K562 (cell line): Measurements from ENCODE around the gene PRKAR2B. TPM values are rescaled to one million over a fixed set of nuclear protein-coding genes. Genes with fewer than 3 reads are reported as not detected.

Experiments used
- ATAC-seq: fragments of 200-7000 bp; cut with Tn5 transposase; 3 replicates; pipeline ENCODE4 v1.9.1; 2020; ENCODE audit warnings: moderate library complexity
- BruUV-seq: library from RNA; stranded (reverse); fragments of 400-500 nt; replicated peaks from 2 replicates; lab custom pipeline; 2021; lab: Mats Ljungman, UMichigan
- CTCF ChIA-PET: fragments of 300-600 bp; formaldehyde crosslinking; extraction: SDS; loops from one replicate; lab custom pipeline; 2021; ENCODE audit warnings: low intra/inter-chr PET ratio; lab: Yijun Ruan, JAX
- POLR2A ChIA-PET: fragments of 300-600, 350-650 bp; sonication (Branson Sonifier 250); formaldehyde crosslinking; extraction: SDS; loops from one replicate; lab custom pipeline; 2021; ENCODE audit warnings: antibody characterized with exemption, inconsistent platforms; lab: Yijun Ruan, JAX
- DNase-seq, 4 experiments: peaks; one replicate each; pipeline versions ENCODE4 v3.0.0 to v3.0.0-alpha.2; 2011 to 2018; ENCODE audit warnings: low spot score in 3 of 4, mixed read lengths in 3 of 4; ENCODE audit errors: extremely low read depth in 1 of 4
- FAIRE-seq: peaks from 2 replicates; lab custom pipeline; 2011; peaks lifted over from hg19 to GRCh38; lab: Jason Lieb, UNC
- H2AFZ ChIP-seq: 2 replicates; pipeline ENCODE4 v1.6.0; 2011; ENCODE audit warnings: low read depth, low read length, control low read depth, inconsistent platforms
- H3K27ac ChIP-seq: fragments of 200-600 bp; 3 replicates; pipeline ENCODE4 v1.8.0; 2011; ENCODE audit warnings: low read depth, mild to moderate bottlenecking, control low read depth, inconsistent platforms, low read length, moderate library complexity, mixed read lengths; ENCODE audit errors: extremely low read depth
- H3K27me3 ChIP-seq, 2 experiments: fragments of 300-600 bp in 1 of 2; 2 replicates in 1 of 2; 3 replicates in 1 of 2; pipeline versions ENCODE4 v1.6.0 to v1.8.0; 2011; ENCODE audit warnings: inconsistent platforms in 2 of 2, low read length in 2 of 2, mild to moderate bottlenecking in 1 of 2, mixed read lengths in 1 of 2, moderate library complexity in 1 of 2; ENCODE audit not compliant: control insufficient read depth in 2 of 2, insufficient read depth in 2 of 2
- H3K36me3 ChIP-seq: fragments of 300-600 bp; 3 replicates; pipeline ENCODE4 v1.8.0; 2011; ENCODE audit warnings: mild to moderate bottlenecking, low read length, inconsistent platforms; ENCODE audit not compliant: control insufficient read depth, insufficient read depth
- H3K4me1 ChIP-seq, 2 experiments: fragments of 200-600 bp in 1 of 2; replicated peaks in 1 of 2; 2 replicates in 1 of 2; 3 replicates in 1 of 2; pipeline versions ENCODE4 v1.5.1 to v1.8.0; 2011; ENCODE audit warnings: inconsistent platforms in 2 of 2, low read length in 2 of 2, mild to moderate bottlenecking in 1 of 2, mixed read lengths in 1 of 2, moderate library complexity in 1 of 2; ENCODE audit not compliant: control insufficient read depth in 2 of 2, insufficient read depth in 2 of 2
- H3K4me2 ChIP-seq: 2 replicates; pipeline ENCODE4 v1.6.1; 2011; ENCODE audit warnings: low read length, control low read depth, inconsistent platforms, mixed read lengths; ENCODE audit not compliant: insufficient read depth
- H3K4me3 ChIP-seq: fragments of 200-600 bp; sonication (generic), shearing (Covaris generic); 2 replicates; pipeline ENCODE4 v1.5.1; 2016; ENCODE audit warnings: control low read depth, inconsistent platforms
- H3K79me2 ChIP-seq: fragments of 200-600 bp; 3 replicates; pipeline ENCODE4 v1.8.0; 2011; ENCODE audit warnings: low read length, inconsistent platforms; ENCODE audit not compliant: control insufficient read depth, insufficient read depth
- H3K9ac ChIP-seq, 2 experiments: 2 replicates each; pipeline versions ENCODE4 v1.6.0 to v1.6.1; 2011; ENCODE audit warnings: low read depth in 2 of 2, low read length in 2 of 2, control low read depth in 1 of 2, inconsistent platforms in 1 of 2, mild to moderate bottlenecking in 1 of 2, mixed read lengths in 1 of 2; ENCODE audit not compliant: insufficient read depth in 1 of 2
- H3K9me1 ChIP-seq: one replicate; pipeline ENCODE4 v1.6.0; 2011; ENCODE audit warnings: inconsistent platforms, mild to moderate bottlenecking, low read length, moderate library complexity; ENCODE audit not compliant: control insufficient read depth, insufficient read depth
- H3K9me3 ChIP-seq: replicated peaks from 2 replicates; pipeline ENCODE4 v1.5.1; 2011; ENCODE audit warnings: low read depth, low read length, inconsistent platforms; ENCODE audit not compliant: control insufficient read depth, insufficient read depth
- H4K20me1 ChIP-seq: replicated peaks from 2 replicates; pipeline ENCODE4 v1.6.1; 2011; ENCODE audit warnings: low read length, inconsistent platforms, mixed read lengths; ENCODE audit not compliant: control insufficient read depth, insufficient read depth
- DDX20 ChIP-seq: fragments of 450-650 bp; IDR thresholded peaks from 2 replicates; pipeline ENCODE4 v1.6.1; 2016; ENCODE audit warnings: missing genetic modification characterization, low read depth, mild to moderate bottlenecking, missing compliant biosample characterization, moderate library complexity
- DNMT1 ChIP-seq: fragments of 450-650 bp; IDR thresholded peaks from 2 replicates; pipeline ENCODE4 v1.6.1; 2016; ENCODE audit warnings: antibody characterized with exemption, mild to moderate bottlenecking
- DPF2 ChIP-seq: fragments of 450-650 bp; IDR thresholded peaks from 2 replicates; pipeline ENCODE4 v1.6.1; 2016
- EZH2 ChIP-seq: IDR thresholded peaks from 2 replicates; pipeline ENCODE4 v1.6.1; 2012; ENCODE audit warnings: low read depth, mild to moderate bottlenecking, inconsistent platforms, low read length, borderline replicate concordance
- HDAC1 ChIP-seq, 2 experiments: fragments of 450-650 bp; IDR thresholded peaks; 2 replicates each; pipeline ENCODE4 v1.6.1; 2016 to 2017; ENCODE audit warnings: inconsistent platforms in 1 of 2, mild to moderate bottlenecking in 1 of 2, moderate library complexity in 1 of 2
- KLF10 ChIP-seq: fragments of 250-450 bp; sonication (Bioruptor Pico); IDR thresholded peaks from 2 replicates; pipeline ENCODE4 v1.6.1; 2021; ENCODE audit warnings: matching md5 sums
- MEF2A ChIP-seq: IDR thresholded peaks from 2 replicates; pipeline ENCODE4 v1.6.1; 2011; ENCODE audit warnings: low read depth, mild to moderate bottlenecking, low read length, moderate library complexity; ENCODE audit not compliant: control insufficient read depth
- NKRF ChIP-seq: fragments of 450-650 bp; IDR thresholded peaks from 2 replicates; pipeline ENCODE4 v1.6.1; 2016; ENCODE audit warnings: borderline replicate concordance
- RCOR1 ChIP-seq, 2 experiments: IDR thresholded peaks; 2 replicates each; pipeline ENCODE4 v1.6.1; 2012; ENCODE audit warnings: low read depth in 2 of 2, low read length in 2 of 2, borderline replicate concordance in 1 of 2, improper control_type of control experiment in 1 of 2
- ZEB2 ChIP-seq: fragments of 450-650 bp; IDR thresholded peaks from 2 replicates; pipeline ENCODE4 v1.6.1; 2016
- ZNF324 ChIP-seq: fragments of 250-450 bp; sonication (Bioruptor Pico); IDR thresholded peaks from 2 replicates; pipeline ENCODE4 v1.4.0; 2020; ENCODE audit warnings: mild to moderate bottlenecking
- ZNF589 ChIP-seq: fragments of 200-800 bp; sonication (Bioruptor generic); IDR thresholded peaks from 2 replicates; pipeline ENCODE4 v1.6.1; 2016; ENCODE audit warnings: low read depth, missing genetic modification characterization, missing compliant biosample characterization
- ZSCAN29 ChIP-seq: fragments of 450-650 bp; IDR thresholded peaks from 2 replicates; pipeline ENCODE4 v1.6.1; 2017
- WGBS: fragments of 100-300 bp; shearing (Covaris generic); methylation state at CpG from one replicate; pipeline ENCODE4 v1.1.6; 2016; ENCODE audit warnings: low coverage, mixed read lengths; ENCODE audit not compliant: insufficient coverage; ENCODE audit errors: missing lambda C conversion rate; 5-methylcytosine and 5-hydroxymethylcytosine counted together
- in situ Hi-C: fragments of 300-500 bp; cut with MboI; formaldehyde crosslinking; loops from 4 replicates; pipeline ENCODE4 v1.15.0; 2018; ENCODE audit warnings: inconsistent platforms, mixed read lengths
- intact Hi-C: fragments of 100-400 bp; cut with micrococcal nuclease; formaldehyde crosslinking; loops from 2 replicates; pipeline ENCODE4 v1.14.2; 2022
- polyA plus RNA-seq, 8 experiments: library from polyadenylated mRNA; depleted of rRNA in 4 of 8; stranded (reverse) in 5 of 8; unstranded in 3 of 8; fragments of >200 nt; fragmentation: Nextera tagmentation in 2 of 8; fragmentation: Illumina TruSeq in 1 of 8; extraction: Ambion mirVana in 2 of 8; extraction: Trizol in 1 of 8; gene quantifications; 2 replicates each; pipeline versions ENCODE4 v1.2.1 to v1.2.3, GENCODE V29; 2011 to 2014; ENCODE audit warnings: inconsistent platforms in 1 of 8, missing spikeins in 1 of 8
- total RNA-seq, 7 experiments: library from RNA; depleted of rRNA in 6 of 7; stranded (reverse); fragments of >200 nt in 6 of 7; fragmentation: Illumina TruSeq in 2 of 7; extraction: Trizol in 2 of 7; gene quantifications; 2 replicates each; pipeline versions ENCODE4 v1.2.1 to v1.2.3, GENCODE V29; 2011 to 2021; ENCODE audit warnings: low replicate concordance in 1 of 7
- TF ChIP-seq, protein P1 (sequence below): sonication (generic); formaldehyde crosslinking; IDR thresholded peaks from 2 replicates; pipeline ENCODE4 v1.8.1; 2023; ENCODE audit warnings: mild to moderate bottlenecking, missing genetic modification reagents
- TF ChIP-seq, protein P2 (sequence below): sonication (generic); formaldehyde crosslinking; IDR thresholded peaks from 2 replicates; pipeline ENCODE4 v1.9.0; 2022; ENCODE audit warnings: mild to moderate bottlenecking, missing genetic modification reagents

Gene PRKAR2B
- total and polyA plus RNA-seq, 9 of the 15 experiments (the other 6 are each of a cell fraction or from before 2014, with no cell fraction given) = 59.0 to 173 (median 129) TPM

GRCh38 chr7:107043491-107043890 is 1.0 kb upstream of the PRKAR2B start (continued):
- TF ChIP-seq ZNF589 (CRISPR knock-in tag) = no peak
- TF ChIP-seq, protein P1, sequence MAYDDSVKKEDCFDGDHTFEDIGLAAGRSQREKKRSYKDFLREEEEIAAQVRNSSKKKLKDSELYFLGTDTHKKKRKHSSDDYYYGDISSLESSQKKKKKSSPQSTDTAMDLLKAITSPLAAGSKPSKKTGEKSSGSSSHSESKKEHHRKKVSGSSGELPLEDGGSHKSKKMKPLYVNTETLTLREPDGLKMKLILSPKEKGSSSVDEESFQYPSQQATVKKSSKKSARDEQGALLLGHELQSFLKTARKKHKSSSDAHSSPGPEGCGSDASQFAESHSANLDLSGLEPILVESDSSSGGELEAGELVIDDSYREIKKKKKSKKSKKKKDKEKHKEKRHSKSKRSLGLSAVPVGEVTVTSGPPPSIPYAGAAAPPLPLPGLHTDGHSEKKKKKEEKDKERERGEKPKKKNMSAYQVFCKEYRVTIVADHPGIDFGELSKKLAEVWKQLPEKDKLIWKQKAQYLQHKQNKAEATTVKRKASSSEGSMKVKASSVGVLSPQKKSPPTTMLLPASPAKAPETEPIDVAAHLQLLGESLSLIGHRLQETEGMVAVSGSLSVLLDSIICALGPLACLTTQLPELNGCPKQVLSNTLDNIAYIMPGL (CRISPR knock-in tag) = no peak

GRCh38 chr7:107043921-107044346 is 571 bp upstream of the PRKAR2B start:
- in situ Hi-C loops (no loop called here), intact Hi-C loops (loop anchor here (1.0 to 10.0 kb wide), 4 partner anchors 9 to 179 kb away; partner anchors contain the start of gene PIK3CG)
- no peak for FAIRE-seq
- Histone ChIP-seq H4K20me1 (no peaks in the 10 kb centered on the region; the same call in 1 of the 2 replicates), H3K4me2 (peak overlapping the region; percentile 81), H3K27ac (peak overlapping the region; percentile 58), H3K9me3 (no peaks in the 10 kb centered on the region; the same call in 1 of the 2 replicates), H2AFZ (peak overlapping the region; percentile 92), H3K27me3 (no peaks in the 10 kb centered on the region), H3K9me1 (no peaks in the 10 kb centered on the region), H3K4me3 (peak overlapping the region; percentile 84), H3K4me1 (peaks cover 12 to 39% of the 10 kb centered on the region in 2 experiments), H3K9ac (peak overlapping the region; percentile 62 to 93), H3K36me3 (peaks cover 22% of the 10 kb centered on the region), H3K79me2 (peaks cover 43% of the 10 kb centered on the region)
- DNase-seq = no peak
- 62% methylated on average over 6 of the region's 6 CpGs for WGBS
- ChIA-PET CTCF (interaction anchor here (1.0 kb wide), 1 partner anchor 97 kb away, joined by 3 read pairs; no protein-coding TSS in a partner anchor), POLR2A (interaction anchor here (0.5 kb wide), 1 partner anchor 268 kb away, joined by 3 read pairs; no protein-coding TSS in a partner anchor)
- TSS peak; percentile 70 for BruUV-seq
- no peak for ATAC-seq
- TF ChIP-seq ZEB2 (peak; percentile 73; the same call in 1 of the 2 replicates), ZNF324 (CRISPR knock-in tag) (0 out of 2 replicates have a peak, but pooled peaks have one; percentile 10), NKRF (0 out of 2 replicates have a peak, but pooled peaks have one; percentile 47), MEF2A (no peak), EZH2 (no peak), DPF2 (peak; percentile 64), DNMT1 (0 out of 2 replicates have a peak, but pooled peaks have one; percentile 33), ZSCAN29 (no peak), DDX20 (tag) (no peak), KLF10 (no peak), RCOR1 (IDR thresholded peaks at IDR 0.05; ENCODE audit: borderline replicate concordance in 1 of 2, low read depth in 2 of 2, low read length in 2 of 2) (no peak), HDAC1 (IDR thresholded peaks at IDR 0.05) (peak in 1 of 2 experiments; percentile 33; a peak in 1 of 4 replicates)
- TF ChIP-seq, protein P2, sequence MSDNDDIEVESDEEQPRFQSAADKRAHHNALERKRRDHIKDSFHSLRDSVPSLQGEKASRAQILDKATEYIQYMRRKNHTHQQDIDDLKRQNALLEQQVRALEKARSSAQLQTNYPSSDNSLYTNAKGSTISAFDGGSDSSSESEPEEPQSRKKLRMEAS (CRISPR knock-in tag) = no peak
